SJSA1 (cell line): ENCODE data around the gene DGKI. TPM values are rescaled to one million over a fixed set of nuclear protein-coding genes. Genes with fewer than 3 reads are reported as not detected.
"Not testable (repeated sequence)": the region's sequence is repeated elsewhere in the genome, so short reads cannot be mapped to it uniquely, and the experiment has no call there.

Experiments used
- DNase-seq, 2 experiments: peaks; one replicate each; pipeline ENCODE4 v3.0.0-alpha.2; 2015 to 2020; ENCODE audit warnings: low spot score in 2 of 2, low read depth in 1 of 2
- H3K27ac ChIP-seq: fragments of 250-450 bp; sonication (Bioruptor Pico); 2 replicates; pipeline ENCODE4 v1.5.1; 2020; ENCODE audit warnings: mild to moderate bottlenecking, moderate library complexity
- H3K27me3 ChIP-seq: fragments of 250-450 bp; sonication (Bioruptor Pico); replicated peaks from 2 replicates; pipeline ENCODE4 v1.5.1; 2020; ENCODE audit warnings: mild to moderate bottlenecking, moderate library complexity
- H3K36me3 ChIP-seq: fragments of 250-450 bp; sonication (Bioruptor Pico); 2 replicates; pipeline ENCODE4 v1.5.1; 2020; ENCODE audit warnings: mild to moderate bottlenecking
- H3K4me1 ChIP-seq: fragments of 250-450 bp; sonication (Bioruptor Pico); replicated peaks from 2 replicates; pipeline ENCODE4 v1.6.1; 2021; ENCODE audit warnings: mild to moderate bottlenecking
- H3K4me3 ChIP-seq: fragments of 250-450 bp; sonication (Bioruptor Pico); 2 replicates; pipeline ENCODE4 v1.5.1; 2020; ENCODE audit warnings: mild to moderate bottlenecking
- H3K9me3 ChIP-seq: fragments of 250-450 bp; sonication (Bioruptor Pico); replicated peaks from 2 replicates; pipeline ENCODE4 v1.5.1; 2020; ENCODE audit warnings: mild to moderate bottlenecking
- total RNA-seq: library from RNA; depleted of rRNA; stranded (reverse); fragments of >200 nt; shearing (Covaris generic); gene quantifications from 2 replicates; pipeline ENCODE4 v1.2.3, GENCODE V29; 2014

DGKI gene
- total RNA-seq, 1 experiment from 2014 or later: 1.6 TPM

DNA sequence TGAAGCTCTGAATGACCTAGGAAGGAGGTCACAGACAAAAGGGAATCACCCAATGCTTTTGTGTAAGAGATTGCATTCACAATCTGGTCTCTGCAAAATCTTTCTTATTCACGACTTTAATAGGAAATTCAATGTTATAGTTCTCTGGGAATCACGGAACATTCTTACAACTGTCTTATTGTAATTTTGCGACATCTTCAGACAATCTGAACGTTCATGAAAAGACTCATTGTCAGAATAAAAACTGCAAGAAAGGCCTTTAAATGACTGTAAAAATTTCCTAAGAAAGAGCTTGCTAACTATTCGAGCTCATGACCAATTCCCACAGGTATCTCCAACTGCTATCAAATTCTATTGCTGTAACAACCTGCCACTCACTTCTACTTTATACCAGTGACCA is 130.7 kb downstream of the DGKI start:
- no peaks in the 10 kb centered on the region for H3K9me3 ChIP-seq
- no peak overlapping the region for H3K27ac ChIP-seq
- no peak for DNase-seq
- H3K36me3 ChIP-seq: no peaks in the 10 kb centered on the region
- H3K4me3 ChIP-seq: no peak overlapping the region
- H3K27me3 ChIP-seq: no peaks in the 10 kb centered on the region
- peaks cover 32% of the 10 kb centered on the region for H3K4me1 ChIP-seq

DNA sequence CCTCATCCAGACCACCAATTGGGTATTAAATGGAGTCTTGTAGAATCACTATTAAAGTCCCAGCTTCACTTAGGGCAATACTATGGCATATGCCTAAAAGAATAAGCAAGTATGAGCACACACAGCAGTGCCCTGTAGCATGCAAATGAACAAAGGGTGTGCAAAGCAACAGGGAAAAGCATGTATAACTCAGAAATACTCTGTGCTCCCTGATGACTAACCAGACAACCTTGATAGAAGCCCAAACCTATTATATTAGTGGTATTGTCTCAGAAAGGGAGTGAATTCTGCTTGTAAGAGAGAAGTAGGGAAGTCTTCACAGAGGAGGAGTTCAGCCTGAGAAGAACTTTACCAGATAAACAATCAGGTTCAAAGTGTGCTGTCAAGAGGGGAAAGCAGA is 131.2 kb downstream of the DGKI start:
- Histone ChIP-seq H3K36me3 (no peaks in the 10 kb centered on the region), H3K27ac (no peak overlapping the region), H3K4me3 (no peak overlapping the region), H3K4me1 (peaks cover 32% of the 10 kb centered on the region), H3K9me3 (no peaks in the 10 kb centered on the region), H3K27me3 (no peaks in the 10 kb centered on the region)
- DNase-seq: peak in 1 of 2 experiments; percentile 26

- DNase-seq: no peak
- no peaks in the 10 kb centered on the region for H3K36me3 ChIP-seq
- no peak overlapping the region for H3K4me3 ChIP-seq
- no peaks in the 10 kb centered on the region for H3K9me3 ChIP-seq
- no peaks in the 10 kb centered on the region for H3K27me3 ChIP-seq
- H3K27ac ChIP-seq: no peak overlapping the region
- peaks cover 32% of the 10 kb centered on the region for H3K4me1 ChIP-seq
Observed at GRCh38 chr7:137715121-137715520, 131.7 kb downstream of the DGKI start.

- H3K9me3 ChIP-seq, H3K36me3 ChIP-seq, DNase-seq, H3K27me3 ChIP-seq, H3K27ac ChIP-seq, H3K4me3 ChIP-seq, H3K4me1 ChIP-seq: not testable (repeated sequence)
Observed at GRCh38 chr7:137706330-137706729, 140.4 kb downstream of the DGKI start.

DNA sequence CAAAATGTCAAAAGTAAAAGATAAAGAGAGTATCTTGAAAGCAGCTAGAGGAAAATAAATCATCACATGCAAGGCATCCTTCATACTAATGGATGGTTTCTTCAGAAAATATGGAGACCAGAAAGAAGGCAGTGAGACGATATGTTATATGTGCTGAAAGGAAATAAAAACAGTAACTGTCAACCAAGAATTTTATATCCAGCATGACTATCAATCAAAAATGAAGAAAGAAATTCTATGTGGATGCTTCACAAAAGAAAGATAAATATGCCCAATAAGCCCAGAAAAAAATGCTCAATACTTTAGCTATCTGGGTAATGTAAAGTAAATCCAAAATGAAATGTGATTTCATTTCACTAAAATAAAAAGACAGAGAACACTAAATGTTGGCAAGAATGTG is 142.1 kb downstream of the DGKI start:
- H3K27me3 ChIP-seq: no peaks in the 10 kb centered on the region
- H3K4me1 ChIP-seq: peaks cover 9% of the 10 kb centered on the region
- no peak overlapping the region for H3K27ac ChIP-seq
- no peaks in the 10 kb centered on the region for H3K36me3 ChIP-seq
- no peak for DNase-seq
- H3K9me3 ChIP-seq: peaks cover 2% of the 10 kb centered on the region; the same call in 1 of the 2 replicates
- H3K4me3 ChIP-seq: no peak overlapping the region

- H3K27ac ChIP-seq: no peak overlapping the region
Observed at GRCh38 chr7:137703291-137704010, 143.3 kb downstream of the DGKI start.

DNA sequence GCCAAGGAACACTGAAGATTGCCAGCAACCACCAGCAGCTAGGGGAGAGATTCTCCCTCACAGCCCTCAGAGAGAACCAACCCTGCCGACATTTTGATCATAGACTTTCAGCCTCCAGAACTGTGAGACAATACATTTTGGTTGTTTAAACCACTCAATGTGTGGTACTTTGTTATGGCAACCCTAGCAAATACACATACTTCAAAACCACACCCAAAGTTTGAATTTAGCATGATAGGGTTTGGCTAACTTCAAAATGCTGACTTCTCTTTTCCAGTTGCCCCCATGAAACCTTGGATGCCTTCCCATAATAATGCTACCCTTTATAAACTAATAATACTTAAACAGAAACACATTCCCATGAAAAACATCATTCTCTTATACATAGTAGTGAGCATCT is 149.8 kb downstream of the DGKI start:
- no peak overlapping the region for H3K4me3 ChIP-seq
- no peak overlapping the region for H3K27ac ChIP-seq
- no peaks in the 10 kb centered on the region for H3K4me1 ChIP-seq
- H3K9me3 ChIP-seq: no peaks in the 10 kb centered on the region
- DNase-seq: no peak
- H3K36me3 ChIP-seq: no peaks in the 10 kb centered on the region
- no peaks in the 10 kb centered on the region for H3K27me3 ChIP-seq

More at GRCh38 chr7:137703291-137704010, 143.3 kb downstream of the DGKI start:
- no peaks in the 10 kb centered on the region for H3K27me3 ChIP-seq
- H3K4me1 ChIP-seq: peaks cover 9% of the 10 kb centered on the region
- DNase-seq: peak in 1 of 2 experiments; percentile 18
- no peaks in the 10 kb centered on the region for H3K36me3 ChIP-seq
- no peak overlapping the region for H3K4me3 ChIP-seq
- H3K9me3 ChIP-seq: peaks cover 2% of the 10 kb centered on the region; the same call in 1 of the 2 replicates

GRCh38 chr7:137696376-137696775 is 150.4 kb downstream of the DGKI start:
- Histone ChIP-seq H3K4me3 (no peak overlapping the region), H3K4me1 (no peaks in the 10 kb centered on the region), H3K27me3 (no peaks in the 10 kb centered on the region), H3K9me3 (no peaks in the 10 kb centered on the region), H3K27ac (no peak overlapping the region), H3K36me3 (no peaks in the 10 kb centered on the region)
- no peak for DNase-seq

DNA sequence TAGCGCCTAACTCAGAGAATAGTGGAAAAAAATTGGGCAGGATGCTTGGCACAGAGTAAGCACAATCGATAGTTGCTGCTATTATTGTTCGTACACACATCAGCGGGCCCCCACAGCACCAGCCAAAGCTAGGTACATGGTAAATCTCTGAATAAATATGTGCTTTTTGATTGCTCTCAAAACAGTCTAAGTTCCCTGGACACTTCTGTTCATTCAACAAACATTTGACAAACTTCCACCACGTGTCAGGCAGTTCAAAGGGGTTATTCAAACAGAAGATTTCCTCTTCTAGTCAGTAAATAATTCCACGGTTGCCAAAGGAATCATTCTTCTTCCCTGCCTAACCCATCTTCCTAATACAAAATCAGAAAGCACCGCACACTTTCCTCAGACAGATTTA is 150.8 kb downstream of the DGKI start:
- no peak overlapping the region for H3K27ac ChIP-seq
- no peak overlapping the region for H3K4me3 ChIP-seq
- no peaks in the 10 kb centered on the region for H3K36me3 ChIP-seq
- DNase-seq: no peak
- H3K9me3 ChIP-seq: no peaks in the 10 kb centered on the region
- H3K27me3 ChIP-seq: no peaks in the 10 kb centered on the region
- H3K4me1 ChIP-seq: no peaks in the 10 kb centered on the region

DNA sequence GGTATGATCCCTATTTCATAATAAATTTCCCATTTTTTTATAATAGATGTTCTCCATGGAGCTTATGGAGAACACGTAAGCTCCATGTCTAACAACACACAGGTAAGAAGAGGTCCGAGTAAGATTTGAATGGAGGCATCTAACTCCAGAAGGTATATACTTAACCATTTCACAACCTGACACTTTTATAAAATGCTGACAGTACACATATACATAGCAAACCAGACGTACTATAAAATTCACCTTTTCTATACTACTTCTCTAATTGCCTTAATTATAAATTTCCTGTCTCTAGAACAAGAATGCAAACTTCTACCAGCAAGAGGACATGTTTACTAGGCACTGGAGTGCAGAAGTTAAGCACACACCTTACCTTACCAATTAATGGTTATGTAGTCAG is 151.3 kb downstream of the DGKI start:
- Histone ChIP-seq H3K4me1 (no peaks in the 10 kb centered on the region), H3K9me3 (no peaks in the 10 kb centered on the region), H3K4me3 (no peak overlapping the region), H3K27ac (no peak overlapping the region), H3K27me3 (no peaks in the 10 kb centered on the region), H3K36me3 (no peaks in the 10 kb centered on the region)
- no peak for DNase-seq

GRCh38 chr7:137694405-137694804 is 152.4 kb downstream of the DGKI start:
- Histone ChIP-seq H3K9me3 (no peaks in the 10 kb centered on the region), H3K27me3 (no peaks in the 10 kb centered on the region), H3K36me3 (no peaks in the 10 kb centered on the region), H3K4me3 (no peak overlapping the region), H3K27ac (no peak overlapping the region), H3K4me1 (no peaks in the 10 kb centered on the region)
- DNase-seq: no peak

GRCh38 chr7:137692399-137692798 is 154.4 kb downstream of the DGKI start:
- H3K36me3 ChIP-seq: no peaks in the 10 kb centered on the region
- H3K9me3 ChIP-seq: 0 out of 2 replicates have a peak, but pooled peaks cover 2% of the 10 kb centered on the region
- H3K27me3 ChIP-seq: no peaks in the 10 kb centered on the region
- no peak overlapping the region for H3K4me3 ChIP-seq
- H3K27ac ChIP-seq: no peak overlapping the region
- no peak for DNase-seq
- H3K4me1 ChIP-seq: peaks cover 11% of the 10 kb centered on the region

GRCh38 chr7:137691566-137691965 is 155.2 kb downstream of the DGKI start:
- DNase-seq: no peak

DNA sequence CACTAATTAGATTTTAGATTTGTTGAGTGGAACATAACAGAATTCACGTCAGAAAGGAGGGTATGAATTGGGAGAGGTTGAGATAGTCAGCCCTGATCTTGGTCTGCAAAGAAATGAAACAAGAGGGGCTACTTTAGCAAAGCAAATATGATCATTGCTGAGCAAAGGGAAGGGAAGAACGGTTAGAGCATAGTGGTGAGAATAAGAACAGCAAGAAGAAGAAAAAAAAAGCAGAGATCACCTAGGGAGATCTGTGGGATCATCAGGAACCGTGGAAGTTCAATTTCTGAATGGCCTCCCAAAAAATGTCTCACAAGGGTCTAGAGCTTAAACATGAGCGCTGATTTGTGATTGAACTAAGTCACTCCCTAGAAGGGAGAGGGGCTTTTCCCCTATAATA is 156.1 kb downstream of the DGKI start:
- no peaks in the 10 kb centered on the region for H3K27me3 ChIP-seq
- H3K4me3 ChIP-seq: no peak overlapping the region
- DNase-seq: no peak
- no peaks in the 10 kb centered on the region for H3K36me3 ChIP-seq
- no peak overlapping the region for H3K27ac ChIP-seq
- H3K4me1 ChIP-seq: peaks cover 21% of the 10 kb centered on the region
- H3K9me3 ChIP-seq: 0 out of 2 replicates have a peak, but pooled peaks cover 2% of the 10 kb centered on the region

More at GRCh38 chr7:137691566-137691965, 155.2 kb downstream of the DGKI start:
- no peak overlapping the region for H3K4me3 ChIP-seq
- H3K36me3 ChIP-seq: no peaks in the 10 kb centered on the region
- H3K4me1 ChIP-seq: peaks cover 20% of the 10 kb centered on the region
- no peak overlapping the region for H3K27ac ChIP-seq
- 0 out of 2 replicates have a peak, but pooled peaks cover 2% of the 10 kb centered on the region for H3K9me3 ChIP-seq
- no peaks in the 10 kb centered on the region for H3K27me3 ChIP-seq

DNA sequence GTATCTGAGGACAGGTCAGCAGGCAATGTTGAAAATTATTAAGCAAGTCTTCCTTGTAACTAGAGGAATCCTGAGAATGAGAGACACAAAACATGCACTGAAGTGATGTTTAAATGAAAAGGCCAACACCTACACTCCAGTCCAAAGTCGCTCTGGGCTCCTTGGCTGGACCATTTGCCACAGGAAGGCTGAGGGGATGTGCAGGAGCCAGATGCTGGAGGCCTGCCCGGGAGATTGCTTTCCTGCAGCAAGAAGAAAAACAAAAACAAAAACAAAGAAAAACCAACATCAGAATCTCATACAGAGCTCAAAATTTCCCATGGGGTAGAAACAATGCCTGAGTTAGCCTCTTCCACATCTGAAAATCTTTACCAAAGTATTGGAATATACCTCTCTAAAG is 157.0 kb downstream of the DGKI start:
- Histone ChIP-seq H3K9me3 (0 out of 2 replicates have a peak, but pooled peaks cover 2% of the 10 kb centered on the region), H3K36me3 (no peaks in the 10 kb centered on the region), H3K27ac (no peak overlapping the region), H3K4me1 (peaks cover 21% of the 10 kb centered on the region), H3K4me3 (no peak overlapping the region), H3K27me3 (no peaks in the 10 kb centered on the region)
- no peak for DNase-seq
